Activated naive CD4-positive, alpha-beta T cell treated with anti-CD3 and anti-CD28 coated beads, Interleukin-2, amount 50 U/mL, for 24 hours (primary cell): ENCODE data around the gene TMTC1.

Source experiments
- H3K27ac Mint-ChIP-seq: one replicate; pipeline ENCODE4 v1.8.0; 2021; ENCODE audit warnings: mild to moderate bottlenecking, mixed read lengths
- H3K27me3 Mint-ChIP-seq: one replicate; pipeline ENCODE4 v1.8.0; 2021; ENCODE audit warnings: mixed read lengths
- H3K36me3 Mint-ChIP-seq: one replicate; pipeline ENCODE4 v1.8.0; 2021; ENCODE audit warnings: mixed read lengths
- H3K4me1 Mint-ChIP-seq: one replicate; pipeline ENCODE4 v1.8.0; 2021; ENCODE audit warnings: mixed read lengths
- H3K4me3 Mint-ChIP-seq: one replicate; pipeline ENCODE4 v1.8.0; 2021; ENCODE audit warnings: mild to moderate bottlenecking, mixed read lengths
- H3K9me3 Mint-ChIP-seq: one replicate; pipeline ENCODE4 v1.8.0; 2021; ENCODE audit warnings: mixed read lengths

Gene TMTC1

GRCh38 chr12:29735604-29736003, 48.1 kb downstream of the TMTC1 start:
- Mint-ChIP-seq H3K27ac (no peak overlapping the region), H3K36me3 (no peaks in the 10 kb centered on the region)

GRCh38 chr12:29734734-29735133, 49.0 kb downstream of the TMTC1 start:
- H3K9me3 Mint-ChIP-seq = no peaks in the 10 kb centered on the region
- no peak overlapping the region for H3K4me3 Mint-ChIP-seq
- no peaks in the 10 kb centered on the region for H3K4me1 Mint-ChIP-seq
- no peaks in the 10 kb centered on the region for H3K36me3 Mint-ChIP-seq
- no peaks in the 10 kb centered on the region for H3K27me3 Mint-ChIP-seq
- no peak overlapping the region for H3K27ac Mint-ChIP-seq

More at GRCh38 chr12:29735604-29736003, 48.1 kb downstream of the TMTC1 start:
- Mint-ChIP-seq H3K9me3 (no peaks in the 10 kb centered on the region), H3K27me3 (no peaks in the 10 kb centered on the region), H3K4me1 (no peaks in the 10 kb centered on the region), H3K4me3 (no peak overlapping the region)

DNA sequence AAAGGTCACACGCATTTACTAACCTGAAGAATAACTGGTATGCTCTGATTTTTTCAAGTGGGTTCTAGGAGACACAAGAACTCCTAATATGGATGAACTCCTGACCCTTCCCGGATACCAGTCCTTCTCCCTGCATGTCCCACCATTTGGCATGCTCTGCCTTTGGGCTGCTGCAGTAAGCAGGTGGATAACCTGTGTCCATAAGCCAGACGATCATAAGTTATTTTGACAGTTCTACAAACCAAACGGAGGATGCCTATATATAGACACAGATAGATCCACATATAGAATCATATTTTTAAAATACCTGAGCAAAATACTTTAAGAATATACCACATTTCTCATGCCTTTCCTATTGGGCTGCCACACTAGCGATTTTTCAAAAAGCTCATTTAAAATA, 49.4 kb downstream of the TMTC1 start:
- Mint-ChIP-seq H3K27ac (no peak overlapping the region), H3K4me1 (no peaks in the 10 kb centered on the region), H3K9me3 (no peaks in the 10 kb centered on the region), H3K36me3 (no peaks in the 10 kb centered on the region), H3K4me3 (no peak overlapping the region), H3K27me3 (no peaks in the 10 kb centered on the region)

DNA sequence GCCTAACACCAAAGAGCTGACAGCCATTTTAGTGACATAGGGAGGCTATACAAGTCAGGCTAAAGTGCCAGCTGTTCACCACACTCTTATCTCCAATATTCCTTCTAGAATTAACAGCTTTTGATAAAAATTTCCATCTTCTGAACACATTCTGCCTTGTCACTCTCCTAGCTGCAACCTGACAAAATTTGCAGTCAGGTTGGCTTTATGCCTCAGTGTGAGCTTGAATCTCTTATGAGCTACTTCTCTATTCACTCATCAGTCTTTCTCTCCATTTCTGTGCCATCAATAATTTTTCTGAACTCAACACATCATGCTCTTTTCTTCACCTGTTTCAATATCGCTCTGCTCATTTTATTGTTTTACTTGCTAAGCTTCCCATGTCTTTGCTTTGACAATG, 50.2 kb downstream of the TMTC1 start:
- no peaks in the 10 kb centered on the region for H3K4me1 Mint-ChIP-seq
- H3K27me3 Mint-ChIP-seq = peaks cover 1% of the 10 kb centered on the region
- H3K36me3 Mint-ChIP-seq = no peaks in the 10 kb centered on the region
- H3K9me3 Mint-ChIP-seq = no peaks in the 10 kb centered on the region
- no peak overlapping the region for H3K27ac Mint-ChIP-seq
- H3K4me3 Mint-ChIP-seq = no peak overlapping the region

GRCh38 chr12:29733060-29733459, 50.7 kb downstream of the TMTC1 start:
- Mint-ChIP-seq H3K9me3 (no peaks in the 10 kb centered on the region), H3K27me3 (peaks cover 1% of the 10 kb centered on the region), H3K4me1 (no peaks in the 10 kb centered on the region), H3K36me3 (no peaks in the 10 kb centered on the region), H3K4me3 (no peak overlapping the region), H3K27ac (no peak overlapping the region)

GRCh38 chr12:29732593-29732992, 51.1 kb downstream of the TMTC1 start:
- H3K27ac Mint-ChIP-seq = no peak overlapping the region
- no peaks in the 10 kb centered on the region for H3K36me3 Mint-ChIP-seq
- H3K4me3 Mint-ChIP-seq = no peak overlapping the region
- peaks cover 1% of the 10 kb centered on the region for H3K27me3 Mint-ChIP-seq
- H3K4me1 Mint-ChIP-seq = no peaks in the 10 kb centered on the region
- no peaks in the 10 kb centered on the region for H3K9me3 Mint-ChIP-seq

DNA sequence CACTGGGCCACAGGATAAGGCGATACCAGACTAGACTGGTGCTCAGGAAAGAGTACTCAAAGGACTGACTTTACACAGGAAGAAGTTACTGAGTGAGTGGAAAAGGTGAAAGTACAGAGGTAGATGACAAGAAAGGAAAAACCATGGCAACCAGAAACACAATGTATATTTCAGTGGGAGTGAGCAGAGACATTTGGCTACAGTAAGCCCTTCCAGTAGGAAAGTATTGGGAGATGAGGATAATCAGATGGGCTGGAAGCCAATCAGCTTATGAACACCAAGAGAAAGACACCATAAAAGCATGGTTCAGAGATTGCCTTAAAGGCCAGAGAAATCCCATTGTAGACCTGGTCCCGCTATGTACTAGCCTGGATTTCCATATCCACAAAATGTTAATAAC, 51.6 kb downstream of the TMTC1 start:
- no peak overlapping the region for H3K4me3 Mint-ChIP-seq
- H3K27me3 Mint-ChIP-seq = peaks cover 1% of the 10 kb centered on the region
- no peak overlapping the region for H3K27ac Mint-ChIP-seq

DNA sequence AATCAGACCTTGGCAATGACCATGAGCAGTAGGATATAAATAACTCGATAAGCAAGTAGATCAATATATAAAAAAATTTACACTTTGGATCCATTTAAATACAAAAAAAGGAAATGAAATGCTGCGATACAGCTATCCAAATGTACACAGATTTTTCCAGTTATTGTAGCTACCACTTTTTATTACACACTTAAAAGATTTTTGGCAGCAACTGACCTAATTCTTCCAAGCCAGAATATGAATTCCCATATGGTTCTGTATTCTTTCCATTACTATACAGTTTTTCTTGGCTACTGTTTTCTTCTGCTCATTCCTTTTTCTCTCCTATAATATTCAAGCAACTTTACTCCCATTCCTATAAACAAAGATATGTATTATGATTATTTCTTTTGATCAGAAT, 52.2 kb downstream of the TMTC1 start:
- no peaks in the 10 kb centered on the region for H3K36me3 Mint-ChIP-seq
- H3K4me3 Mint-ChIP-seq = no peak overlapping the region
- no peaks in the 10 kb centered on the region for H3K4me1 Mint-ChIP-seq
- no peak overlapping the region for H3K27ac Mint-ChIP-seq
- H3K27me3 Mint-ChIP-seq = peaks cover 1% of the 10 kb centered on the region
- H3K9me3 Mint-ChIP-seq = no peaks in the 10 kb centered on the region

More for the DNA sequence above, 51.6 kb downstream of the TMTC1 start:
- Mint-ChIP-seq H3K9me3 (no peaks in the 10 kb centered on the region), H3K36me3 (no peaks in the 10 kb centered on the region), H3K4me1 (no peaks in the 10 kb centered on the region)

DNA sequence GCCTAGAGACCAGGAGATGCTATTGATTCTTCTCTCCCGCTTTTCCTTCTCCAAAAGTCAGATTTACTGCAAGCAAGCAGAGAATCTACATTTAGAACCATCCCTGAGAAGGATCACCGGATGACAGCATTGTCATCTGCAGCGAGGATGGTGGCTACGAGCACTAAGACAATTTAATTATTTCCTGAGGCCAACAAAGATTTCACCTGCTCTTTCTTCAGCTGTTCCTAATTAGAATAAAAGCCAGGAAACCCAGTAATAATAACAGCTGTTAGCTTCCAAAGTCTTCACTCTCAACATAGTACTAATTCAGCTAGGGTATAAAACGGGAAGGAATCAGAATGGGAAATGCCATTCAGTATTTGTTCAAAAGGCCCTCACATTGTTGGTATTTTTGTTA, 53.3 kb downstream of the TMTC1 start:
- Mint-ChIP-seq H3K4me3 (no peak overlapping the region), H3K27me3 (peaks cover 1% of the 10 kb centered on the region), H3K27ac (no peak overlapping the region), H3K4me1 (no peaks in the 10 kb centered on the region), H3K36me3 (no peaks in the 10 kb centered on the region), H3K9me3 (no peaks in the 10 kb centered on the region)

- Mint-ChIP-seq H3K27ac (no peak overlapping the region), H3K27me3 (peaks cover 1% of the 10 kb centered on the region), H3K36me3 (no peaks in the 10 kb centered on the region), H3K4me3 (no peak overlapping the region), H3K4me1 (no peaks in the 10 kb centered on the region), H3K9me3 (no peaks in the 10 kb centered on the region)
Observed at GRCh38 chr12:29728030-29728429, 55.7 kb downstream of the TMTC1 start.

DNA sequence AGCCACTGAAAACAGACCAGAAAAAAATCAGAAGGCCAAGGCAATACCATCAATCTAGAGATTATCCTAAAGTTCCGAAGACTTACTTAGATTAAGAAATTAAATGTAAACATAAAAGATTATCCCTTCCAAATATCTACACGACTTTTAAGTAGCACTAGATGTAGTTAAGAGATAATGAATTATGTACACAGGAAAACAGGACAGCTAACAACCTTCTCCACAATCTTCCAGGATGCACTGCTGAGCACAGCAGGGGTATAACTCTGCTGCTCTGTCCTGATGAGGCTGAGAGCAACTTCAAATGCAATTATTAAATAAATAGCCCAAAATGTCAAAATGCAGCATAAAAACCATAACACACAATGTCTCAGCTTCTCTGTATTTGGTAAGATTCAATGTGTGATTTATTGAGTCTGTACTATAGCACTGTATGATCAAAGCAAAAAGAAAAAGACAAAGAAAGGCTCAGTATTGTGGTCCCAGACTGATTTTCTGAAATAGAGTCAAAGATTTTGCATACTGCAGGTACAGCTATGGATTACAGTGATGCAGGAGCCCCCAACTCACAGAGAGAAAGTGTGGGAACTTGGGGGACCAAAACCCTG, 56.9 kb downstream of the TMTC1 start:
- H3K27ac Mint-ChIP-seq = no peak overlapping the region
- no peak overlapping the region for H3K4me3 Mint-ChIP-seq
- H3K27me3 Mint-ChIP-seq = peaks cover 1% of the 10 kb centered on the region
- H3K9me3 Mint-ChIP-seq = no peaks in the 10 kb centered on the region
- H3K4me1 Mint-ChIP-seq = no peaks in the 10 kb centered on the region
- H3K36me3 Mint-ChIP-seq = no peaks in the 10 kb centered on the region

DNA sequence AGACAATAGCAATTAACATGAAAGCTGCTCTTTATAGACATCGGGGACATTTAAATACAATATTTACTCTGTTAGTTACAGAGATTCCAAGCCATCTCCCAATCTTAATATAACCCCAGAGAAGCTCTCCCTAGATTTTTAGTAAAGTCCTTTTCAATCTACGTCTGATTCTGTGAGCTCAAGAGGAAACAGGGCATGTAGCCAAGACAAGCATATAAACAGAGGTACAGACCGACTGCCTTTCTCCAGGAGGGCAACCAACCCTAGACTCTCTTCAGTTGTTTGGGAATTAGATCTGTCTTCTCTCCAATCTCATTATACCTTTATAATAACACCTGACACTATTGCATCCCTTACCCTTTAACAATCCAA, 57.4 kb downstream of the TMTC1 start:
- H3K36me3 Mint-ChIP-seq = no peaks in the 10 kb centered on the region
- no peak overlapping the region for H3K27ac Mint-ChIP-seq
- H3K27me3 Mint-ChIP-seq = peaks cover 1% of the 10 kb centered on the region
- H3K4me3 Mint-ChIP-seq = no peak overlapping the region
- no peaks in the 10 kb centered on the region for H3K4me1 Mint-ChIP-seq
- H3K9me3 Mint-ChIP-seq = no peaks in the 10 kb centered on the region

- H3K27ac Mint-ChIP-seq = no peak overlapping the region
- H3K27me3 Mint-ChIP-seq = peaks cover 1% of the 10 kb centered on the region
- no peaks in the 10 kb centered on the region for H3K36me3 Mint-ChIP-seq
- no peaks in the 10 kb centered on the region for H3K9me3 Mint-ChIP-seq
- H3K4me3 Mint-ChIP-seq = no peak overlapping the region
- H3K4me1 Mint-ChIP-seq = no peaks in the 10 kb centered on the region
Observed at GRCh38 chr12:29725587-29726320, 58.0 kb downstream of the TMTC1 start.

DNA sequence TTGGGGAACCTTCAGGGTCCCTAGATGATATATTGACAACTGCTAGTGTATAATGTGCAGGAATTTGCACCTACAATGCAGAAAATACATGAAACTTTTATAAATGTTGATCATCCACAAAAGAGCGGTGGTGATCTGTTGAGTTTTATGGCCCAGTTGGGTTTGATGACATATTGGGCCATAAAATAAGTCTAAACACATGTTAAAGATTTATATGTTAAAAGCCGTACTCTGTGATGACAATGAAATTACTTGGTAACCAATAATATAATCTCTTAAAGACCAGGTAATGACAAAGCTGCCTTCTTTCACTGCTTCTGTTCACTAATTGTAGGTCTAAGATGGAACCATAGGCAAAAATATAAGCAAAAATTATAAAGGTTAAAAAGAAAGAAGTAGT, 61.6 kb downstream of the TMTC1 start:
- H3K9me3 Mint-ChIP-seq = no peaks in the 10 kb centered on the region
- H3K27me3 Mint-ChIP-seq = peaks cover 1% of the 10 kb centered on the region
- H3K4me1 Mint-ChIP-seq = no peaks in the 10 kb centered on the region
- no peaks in the 10 kb centered on the region for H3K36me3 Mint-ChIP-seq
- no peak overlapping the region for H3K4me3 Mint-ChIP-seq
- no peak overlapping the region for H3K27ac Mint-ChIP-seq

GRCh38 chr12:29719381-29719780, 64.4 kb downstream of the TMTC1 start:
- Mint-ChIP-seq H3K27me3 (peaks cover 1% of the 10 kb centered on the region), H3K36me3 (no peaks in the 10 kb centered on the region), H3K27ac (no peak overlapping the region), H3K9me3 (no peaks in the 10 kb centered on the region), H3K4me1 (no peaks in the 10 kb centered on the region), H3K4me3 (no peak overlapping the region)

DNA sequence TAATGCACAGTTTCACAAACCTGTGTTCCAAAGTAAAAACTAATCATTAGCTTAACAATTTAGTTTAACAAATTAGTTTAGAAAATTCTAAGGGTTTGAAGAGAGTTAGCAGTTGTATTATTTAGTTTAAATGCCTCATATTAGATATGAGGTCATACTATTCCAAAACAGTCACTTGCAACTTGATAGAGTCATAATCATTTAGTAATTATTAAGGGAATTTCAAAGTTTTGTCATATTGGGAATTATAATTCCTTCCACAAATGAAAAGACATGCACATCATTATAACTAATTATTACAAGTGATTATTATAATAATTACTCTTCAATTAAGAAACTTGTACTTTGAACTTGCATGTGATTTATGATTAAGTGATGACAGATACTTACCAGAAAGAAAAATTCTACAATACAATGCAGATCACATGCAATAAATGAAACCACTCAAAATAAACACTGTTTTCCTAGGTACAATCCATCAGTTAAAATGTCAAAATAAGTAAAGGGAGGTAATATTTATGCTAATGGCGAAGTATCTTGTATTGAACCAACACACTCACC, 66.1 kb downstream of the TMTC1 start:
- H3K4me3 Mint-ChIP-seq = no peak overlapping the region
- peaks cover 1% of the 10 kb centered on the region for H3K27me3 Mint-ChIP-seq
- no peaks in the 10 kb centered on the region for H3K9me3 Mint-ChIP-seq
- H3K27ac Mint-ChIP-seq = no peak overlapping the region
- H3K4me1 Mint-ChIP-seq = no peaks in the 10 kb centered on the region
- no peaks in the 10 kb centered on the region for H3K36me3 Mint-ChIP-seq
